SK-N-MC (cell line): ENCODE data around the gene SEL1L3.

Source experiments
- FOXP2 ChIP-seq: optimal IDR thresholded peaks from 2 replicates; pipeline ENCODE3; 2011; ENCODE audit warnings: mild to moderate bottlenecking, moderate library complexity; ENCODE audit not compliant: insufficient read depth; ENCODE audit errors: extremely low read length, control extremely low read depth
- POLR2AphosphoS5 ChIP-seq: IDR thresholded peaks from 2 replicates; pipeline ENCODE4 v1.6.1; 2012; ENCODE audit warnings: mild to moderate bottlenecking, low read depth, low read length, borderline replicate concordance

DNA sequence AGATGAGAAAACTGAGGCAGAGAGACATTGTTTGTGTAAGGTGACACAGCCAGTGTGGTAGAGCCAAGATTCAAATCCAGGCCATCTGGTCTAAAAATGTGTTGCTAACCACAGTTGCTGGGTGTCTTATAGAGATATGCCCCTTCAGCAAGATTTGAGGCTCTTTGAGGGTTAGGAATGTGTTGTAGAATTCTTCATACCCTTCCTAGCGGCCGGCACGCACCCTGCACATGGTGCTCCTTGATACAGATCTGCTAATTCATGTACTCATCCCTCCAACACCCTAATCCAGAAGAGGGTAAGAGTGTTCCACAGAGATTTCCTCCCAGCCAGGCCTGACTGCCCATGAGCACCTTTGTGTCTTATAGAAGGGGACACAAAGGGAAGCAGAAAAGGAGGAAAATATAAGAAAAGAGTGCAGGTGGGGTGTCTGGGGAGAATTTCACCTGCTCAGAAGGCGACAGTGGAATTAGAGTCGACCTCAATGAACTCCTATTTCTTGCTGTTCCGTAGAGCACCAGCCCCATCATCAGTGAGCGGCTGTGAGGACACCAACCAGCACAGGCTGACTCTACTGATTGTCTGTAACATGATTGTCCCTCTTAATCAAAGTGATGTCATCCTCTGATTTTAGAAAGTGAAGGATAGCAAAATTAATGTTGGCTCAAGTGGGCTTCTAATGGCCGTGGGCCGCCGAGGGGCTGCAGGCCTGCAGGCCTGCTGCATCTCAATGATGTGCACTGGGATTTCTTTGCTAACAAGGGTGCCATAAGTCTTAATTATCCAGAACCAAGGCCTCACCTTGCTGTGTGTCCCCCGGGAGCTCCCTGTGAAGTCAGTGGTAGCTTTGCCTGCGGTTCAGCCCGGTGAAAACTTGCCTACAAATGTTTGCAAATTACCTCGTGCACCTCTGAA lies 27.1 kb upstream of the SEL1L3 start:
- no peak for TF ChIP-seq POLR2AphosphoS5
- no peak for TF ChIP-seq FOXP2
